DND-41 (cell line): Measurements from ENCODE around the gene BORCS5.

Experiments used
- CTCF ChIP-seq: IDR thresholded peaks from 2 replicates; pipeline ENCODE4 v1.5.1; 2012; ENCODE audit warnings: borderline replicate concordance, low read length, moderate library complexity, mild to moderate bottlenecking; ENCODE audit not compliant: poor library complexity, severe bottlenecking; ENCODE audit errors: extremely low read depth
- EZH2 ChIP-seq: IDR thresholded peaks from 3 replicates; pipeline ENCODE4 v1.6.1; 2012; ENCODE audit warnings: borderline replicate concordance, low read depth, mild to moderate bottlenecking, moderate library complexity, low read length, inconsistent platforms; ENCODE audit not compliant: severe bottlenecking

GRCh38 chr12:12433203-12433731 lies 76.4 kb downstream of the BORCS5 start:
- TF ChIP-seq CTCF, result no peak
- TF ChIP-seq EZH2, result no peak
